NOMO-1 (cell line): ENCODE measurements around the gene SNRPA1.

Experiments used
- DNase-seq, 2 experiments: peaks; one replicate each; lab custom pipeline; 2025; ENCODE audit not compliant: unreplicated experiment in 2 of 2; lab: John Stamatoyannopoulos, UW

Gene SNRPA1

GRCh38 chr15:101320501-101321052, 25.5 kb upstream of the SNRPA1 start:
- peak; percentile 92 to 94 for DNase-seq

GRCh38 chr15:101318839-101319238, 23.8 kb upstream of the SNRPA1 start:
- DNase-seq: no peak

GRCh38 chr15:101318147-101318819, 23.2 kb upstream of the SNRPA1 start:
- no peak for DNase-seq

- DNase-seq: no peak
Measured at GRCh38 chr15:101317336-101317872, 22.4 kb upstream of the SNRPA1 start.

DNA sequence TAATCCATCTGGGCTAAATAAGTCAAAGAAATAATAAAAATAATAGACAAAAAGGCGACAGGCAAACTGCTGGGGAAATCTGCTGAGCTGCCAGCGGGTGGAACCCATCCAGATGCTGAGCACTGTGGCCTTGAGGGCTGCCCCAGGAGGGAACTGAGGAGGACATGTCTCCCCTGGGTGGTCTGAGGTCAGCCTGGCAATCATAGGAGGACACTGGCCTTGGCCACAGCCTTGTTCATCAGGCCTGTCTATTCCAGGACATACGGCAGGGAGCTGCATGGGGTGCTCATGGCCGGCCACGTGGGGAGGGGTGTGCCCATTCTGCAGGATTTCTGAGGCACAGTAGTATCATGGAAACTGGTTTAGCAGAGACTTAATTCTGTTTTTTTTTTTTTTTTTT, 21.5 kb upstream of the SNRPA1 start:
- DNase-seq: no peak

DNA sequence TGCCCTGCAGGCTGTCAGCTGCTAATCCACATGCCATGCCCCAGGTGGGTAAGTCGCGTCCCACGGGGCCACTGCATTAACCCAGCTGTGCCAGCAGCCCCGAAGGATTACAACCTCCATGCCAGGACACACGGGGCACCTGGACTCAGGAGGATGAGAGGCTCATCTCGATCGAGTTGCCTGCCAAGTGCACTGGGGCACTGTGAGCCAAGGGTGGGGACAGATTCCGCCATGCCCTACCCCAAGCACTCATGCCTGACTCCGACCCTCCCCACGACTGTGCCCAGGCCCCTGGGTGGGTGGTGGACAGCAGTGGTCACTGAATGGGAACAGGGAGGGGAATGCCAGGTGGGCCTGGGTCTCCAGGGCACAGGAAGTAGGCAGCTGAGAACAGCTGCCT, 20.7 kb upstream of the SNRPA1 start:
- DNase-seq: no peak

DNA sequence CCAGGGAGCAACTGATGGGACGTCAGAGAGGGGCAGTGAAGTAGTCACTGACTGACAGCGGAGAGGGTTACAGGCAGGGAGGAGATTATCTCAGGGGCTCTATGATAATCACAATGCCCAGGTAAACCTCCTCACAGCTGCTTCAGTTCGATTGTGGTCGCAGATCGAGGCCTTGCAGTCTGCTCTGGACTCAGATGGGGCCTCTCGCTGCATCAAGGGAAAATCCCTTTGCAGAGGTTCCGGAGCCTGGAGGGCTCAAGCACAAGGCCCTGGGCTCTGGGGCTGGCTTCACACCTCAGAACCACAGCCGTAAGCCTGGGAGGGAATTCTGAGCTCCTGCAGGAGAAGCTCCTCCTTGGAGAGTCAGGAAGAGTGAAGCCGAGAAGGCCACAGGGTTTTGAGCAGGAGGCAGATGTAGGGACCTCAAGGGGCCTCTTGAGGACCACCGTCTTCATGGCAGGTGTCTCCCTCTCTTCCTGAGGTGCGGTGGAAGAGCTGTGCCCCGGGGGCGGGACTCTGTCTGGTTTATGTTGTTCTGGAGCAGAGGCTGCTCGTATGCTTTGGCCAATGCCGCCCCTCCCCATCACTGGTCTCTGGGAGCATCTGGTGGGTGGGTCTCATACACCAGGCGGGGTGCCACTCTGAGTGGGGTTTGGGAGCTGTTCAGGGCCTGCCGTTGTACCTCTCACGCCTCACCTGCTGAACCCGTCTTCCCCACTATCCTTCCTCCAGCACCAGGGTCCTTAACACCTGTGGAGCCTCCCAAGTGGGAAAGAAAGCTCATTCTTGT, 19.5 kb upstream of the SNRPA1 start:
- no peak for DNase-seq

DNA sequence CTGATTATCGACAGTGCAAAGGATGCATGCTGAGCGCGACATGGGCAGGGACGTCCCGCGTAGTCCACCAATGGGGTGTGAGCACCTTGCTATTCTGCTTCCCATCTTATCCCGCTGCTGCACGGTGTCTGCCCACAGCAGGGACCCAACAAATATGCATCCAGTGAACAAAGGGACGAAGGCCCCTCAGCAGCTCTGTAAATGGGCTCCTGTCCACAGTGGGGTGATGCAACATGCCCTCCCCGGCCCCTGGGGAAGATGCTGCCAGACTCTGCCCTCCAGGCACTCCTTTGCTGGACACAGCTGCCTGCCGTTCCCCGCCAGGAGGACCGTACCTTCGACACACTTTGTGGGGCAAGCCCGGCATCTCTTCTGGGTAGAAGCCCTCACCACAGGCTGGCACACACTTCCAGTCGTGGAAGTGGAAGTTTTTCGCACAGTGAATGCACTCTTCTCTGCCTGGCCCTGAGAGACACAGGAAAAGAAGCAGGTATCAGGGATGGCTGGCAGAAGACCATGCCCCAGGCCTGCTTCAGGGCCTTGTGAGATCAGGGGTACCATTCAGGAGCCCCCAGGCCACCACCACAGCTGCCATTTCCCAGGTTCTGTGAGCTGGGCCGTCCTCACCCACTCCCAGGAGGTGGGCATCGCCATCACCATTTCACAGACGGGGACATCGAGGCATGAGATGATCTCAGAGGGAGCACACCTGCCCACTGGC, 18.2 kb upstream of the SNRPA1 start:
- DNase-seq: no peak

DNA sequence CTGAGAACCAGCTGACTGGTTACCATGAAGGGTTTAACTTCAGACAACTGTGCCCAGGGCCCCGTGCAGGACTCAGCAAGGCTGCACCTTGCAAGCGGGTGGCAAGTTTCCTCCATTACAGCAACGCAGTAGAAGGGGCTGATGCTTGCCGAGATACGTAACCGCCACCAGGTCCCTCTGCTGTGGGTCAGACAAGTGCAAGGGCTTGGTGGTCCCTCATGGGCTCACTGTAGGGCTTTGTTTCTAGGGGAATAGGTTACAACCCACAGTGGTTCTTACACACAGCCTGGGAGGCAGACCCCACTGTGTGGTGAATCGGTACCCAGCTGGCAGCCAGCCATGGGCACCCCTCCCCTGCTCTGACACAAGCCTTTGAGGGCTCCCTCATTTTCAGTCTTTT, 15.5 kb upstream of the SNRPA1 start:
- no peak for DNase-seq

DNA sequence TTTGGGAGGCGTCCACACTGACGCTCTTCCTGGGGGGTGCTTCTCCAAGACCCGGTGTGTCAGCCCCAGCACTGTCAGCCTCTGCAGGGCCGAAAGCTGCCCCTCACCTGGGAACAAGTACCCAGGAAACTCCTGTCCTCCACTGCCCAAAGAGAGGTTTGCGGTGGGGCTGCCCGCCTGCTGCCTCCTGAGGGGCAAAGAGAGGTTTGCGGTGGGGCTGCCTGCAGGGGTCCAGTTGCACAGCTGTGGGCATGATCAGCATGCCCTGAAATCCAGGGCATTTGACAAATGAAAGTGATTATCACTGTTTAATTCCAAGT, 15.1 kb upstream of the SNRPA1 start:
- DNase-seq: no peak

DNA sequence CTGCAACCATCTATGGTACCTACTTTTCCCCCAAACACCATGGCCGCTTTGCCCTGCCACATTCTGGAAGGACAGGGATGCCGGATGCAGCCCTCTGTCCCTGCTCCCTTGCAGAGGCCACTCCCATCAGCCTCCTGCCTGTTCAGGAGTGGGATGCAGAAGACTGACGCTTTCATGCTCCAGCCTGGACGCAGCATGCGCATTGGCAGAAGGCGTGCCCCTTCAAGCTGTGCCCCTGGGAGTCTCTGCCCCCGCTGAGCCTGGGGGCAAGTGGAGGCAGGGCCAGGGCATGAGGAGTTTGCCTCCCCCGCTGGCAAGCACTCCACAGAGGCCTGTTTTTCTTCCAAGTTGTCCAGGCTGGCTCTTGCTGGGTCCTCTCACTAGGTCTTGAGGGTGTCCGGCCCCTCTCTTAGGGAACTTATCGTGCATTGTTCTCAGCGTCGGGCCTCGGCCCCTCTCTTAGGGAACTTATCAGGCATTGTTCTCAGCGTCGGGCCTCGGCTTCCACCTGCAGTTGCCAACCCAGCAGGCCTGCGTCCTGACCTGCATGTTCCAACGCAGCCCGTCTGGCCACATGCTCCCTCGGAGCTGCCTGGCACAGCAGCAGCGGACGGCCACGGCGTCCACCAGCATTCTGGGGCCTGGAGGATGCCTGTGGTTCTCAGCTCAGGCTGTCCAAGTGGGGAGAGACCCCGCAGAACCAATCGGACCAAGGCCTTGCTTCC, 14.6 kb upstream of the SNRPA1 start:
- DNase-seq: no peak

- no peak for DNase-seq
Measured at GRCh38 chr15:101308604-101309435, 13.8 kb upstream of the SNRPA1 start.

- no peak for DNase-seq
Measured at GRCh38 chr15:101307897-101308603, 13.0 kb upstream of the SNRPA1 start.

DNA sequence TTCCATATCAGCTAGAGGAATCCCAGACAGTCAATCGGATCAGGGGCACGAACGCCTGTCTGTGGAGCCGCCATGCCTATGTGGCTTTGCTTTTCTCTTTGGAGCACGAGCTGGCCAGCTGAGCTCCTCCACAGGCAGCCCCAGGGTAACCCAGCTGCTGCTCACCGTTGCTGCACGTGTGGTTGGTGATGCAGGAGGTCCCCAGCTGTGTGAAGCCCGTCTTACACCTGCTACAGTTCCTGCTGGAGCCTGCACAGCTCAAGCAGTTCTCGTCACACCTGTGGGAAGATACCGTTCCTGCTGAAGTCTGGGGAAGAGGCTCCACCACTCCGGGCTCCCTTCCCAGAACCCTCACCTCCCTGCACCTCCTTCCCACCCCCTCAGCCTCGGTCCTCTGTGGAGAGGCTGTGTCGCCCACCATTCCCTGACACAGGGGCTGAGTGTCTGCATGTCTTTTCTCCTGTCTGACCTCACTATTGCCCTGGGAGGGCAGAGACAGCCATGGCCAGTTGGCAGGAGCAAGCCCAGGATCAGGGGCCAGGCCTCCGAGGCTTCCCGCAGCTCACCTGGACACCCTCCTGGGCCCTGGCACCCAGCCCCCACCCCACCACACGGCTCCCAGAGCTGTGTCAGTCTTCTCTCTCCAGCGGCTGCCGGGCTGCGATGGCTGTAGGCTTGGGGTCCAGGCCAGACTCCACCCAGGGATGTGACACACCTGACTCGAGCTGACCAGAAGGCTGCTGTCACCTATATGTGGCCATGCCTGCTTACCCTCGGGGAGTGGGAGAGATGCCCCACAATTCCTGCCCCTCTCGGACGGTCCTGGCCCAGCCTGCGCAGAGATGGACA, 12.2 kb upstream of the SNRPA1 start:
- no peak for DNase-seq

GRCh38 chr15:101306341-101307047, 11.4 kb upstream of the SNRPA1 start:
- no peak for DNase-seq

GRCh38 chr15:101305820-101306255, 10.8 kb upstream of the SNRPA1 start:
- no peak for DNase-seq

GRCh38 chr15:101303408-101303807, 8.4 kb upstream of the SNRPA1 start:
- DNase-seq: no peak
